ENCODE results near the gene RIMBP3B.
"Not testable (repeated sequence)": the region's sequence is repeated elsewhere in the genome, so short reads cannot be mapped to it uniquely, and the experiment has no call there.

RIMBP3B gene, protein sequence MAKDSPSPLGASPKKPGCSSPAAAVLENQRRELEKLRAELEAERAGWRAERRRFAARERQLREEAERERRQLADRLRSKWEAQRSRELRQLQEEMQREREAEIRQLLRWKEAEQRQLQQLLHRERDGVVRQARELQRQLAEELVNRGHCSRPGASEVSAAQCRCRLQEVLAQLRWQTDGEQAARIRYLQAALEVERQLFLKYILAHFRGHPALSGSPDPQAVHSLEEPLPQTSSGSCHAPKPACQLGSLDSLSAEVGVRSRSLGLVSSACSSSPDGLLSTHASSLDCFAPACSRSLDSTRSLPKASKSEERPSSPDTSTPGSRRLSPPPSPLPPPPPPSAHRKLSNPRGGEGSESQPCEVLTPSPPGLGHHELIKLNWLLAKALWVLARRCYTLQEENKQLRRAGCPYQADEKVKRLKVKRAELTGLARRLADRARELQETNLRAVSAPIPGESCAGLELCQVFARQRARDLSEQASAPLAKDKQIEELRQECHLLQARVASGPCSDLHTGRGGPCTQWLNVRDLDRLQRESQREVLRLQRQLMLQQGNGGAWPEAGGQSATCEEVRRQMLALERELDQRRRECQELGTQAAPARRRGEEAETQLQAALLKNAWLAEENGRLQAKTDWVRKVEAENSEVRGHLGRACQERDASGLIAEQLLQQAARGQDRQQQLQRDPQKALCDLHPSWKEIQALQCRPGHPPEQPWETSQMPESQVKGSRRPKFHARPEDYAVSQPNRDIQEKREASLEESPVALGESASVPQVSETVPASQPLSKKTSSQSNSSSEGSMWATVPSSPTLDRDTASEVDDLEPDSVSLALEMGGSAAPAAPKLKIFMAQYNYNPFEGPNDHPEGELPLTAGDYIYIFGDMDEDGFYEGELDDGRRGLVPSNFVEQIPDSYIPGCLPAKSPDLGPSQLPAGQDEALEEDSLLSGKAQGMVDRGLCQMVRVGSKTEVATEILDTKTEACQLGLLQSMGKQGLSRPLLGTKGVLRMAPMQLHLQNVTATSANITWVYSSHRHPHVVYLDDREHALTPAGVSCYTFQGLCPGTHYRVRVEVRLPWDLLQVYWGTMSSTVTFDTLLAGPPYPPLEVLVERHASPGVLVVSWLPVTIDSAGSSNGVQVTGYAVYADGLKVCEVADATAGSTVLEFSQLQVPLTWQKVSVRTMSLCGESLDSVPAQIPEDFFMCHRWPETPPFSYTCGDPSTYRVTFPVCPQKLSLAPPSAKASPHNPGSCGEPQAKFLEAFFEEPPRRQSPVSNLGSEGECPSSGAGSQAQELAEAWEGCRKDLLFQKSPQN (N-terminal part only)

DNA sequence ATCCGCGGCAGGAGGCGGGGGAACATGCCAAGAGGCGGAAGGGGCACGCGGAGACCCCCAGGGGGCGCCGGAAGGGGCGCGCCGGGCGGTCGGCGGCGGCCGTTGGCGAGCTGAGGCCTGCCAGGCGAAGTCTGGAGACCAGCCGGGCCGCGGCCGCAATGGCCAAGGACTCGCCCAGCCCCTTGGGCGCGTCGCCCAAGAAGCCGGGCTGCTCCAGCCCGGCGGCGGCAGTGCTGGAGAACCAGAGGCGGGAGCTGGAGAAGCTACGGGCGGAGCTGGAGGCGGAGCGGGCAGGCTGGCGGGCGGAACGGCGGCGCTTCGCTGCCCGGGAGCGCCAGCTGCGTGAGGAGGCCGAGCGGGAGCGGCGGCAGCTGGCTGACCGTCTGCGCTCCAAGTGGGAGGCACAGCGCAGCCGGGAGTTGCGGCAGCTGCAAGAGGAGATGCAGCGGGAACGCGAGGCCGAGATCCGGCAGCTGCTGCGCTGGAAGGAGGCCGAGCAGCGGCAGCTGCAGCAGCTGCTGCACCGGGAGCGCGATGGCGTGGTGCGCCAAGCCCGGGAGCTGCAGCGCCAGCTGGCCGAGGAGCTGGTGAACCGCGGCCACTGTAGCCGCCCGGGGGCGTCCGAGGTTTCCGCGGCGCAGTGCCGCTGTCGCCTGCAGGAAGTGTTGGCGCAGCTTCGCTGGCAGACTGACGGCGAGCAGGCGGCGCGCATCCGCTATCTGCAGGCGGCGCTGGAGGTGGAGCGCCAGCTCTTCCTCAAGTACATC is at the start of gene RIMBP3B:
RIMBP3B (plus strand) TSS at position 51 of the 767 bp plus-strand sequence; CDS start at position 159, 108 bp downstream.
- H3K4me1 Mint-ChIP-seq (ENCODE audit: low read depth); H3K4me3 Mint-ChIP-seq; H3K27me3 Mint-ChIP-seq; H3K27ac Mint-ChIP-seq; intact Hi-C loops (cut with micrococcal nuclease); H3K36me3 Mint-ChIP-seq (ENCODE audit: low read depth); H3K9me3 Mint-ChIP-seq: not testable (repeated sequence)

DNA sequence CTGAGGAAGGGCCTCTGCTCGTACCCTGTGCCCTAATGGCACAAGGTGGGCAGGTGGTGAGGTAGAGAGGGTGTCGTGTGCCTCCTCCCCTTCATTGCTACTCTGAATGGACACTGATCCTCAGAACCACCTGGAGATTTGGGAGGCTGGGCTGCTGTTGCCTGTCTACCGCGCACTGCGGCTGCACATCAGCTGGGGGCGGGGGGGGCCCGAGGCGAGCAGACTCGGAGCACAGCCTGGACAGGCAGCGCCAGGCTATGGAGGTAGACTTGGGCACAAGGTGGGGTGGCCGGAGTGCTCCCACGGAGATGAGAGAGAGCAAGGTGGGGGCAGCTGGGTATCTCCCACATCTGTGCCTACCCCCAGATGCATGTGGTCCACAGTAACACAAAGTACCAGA is 26.0 kb upstream of the RIMBP3B start:
- H3K27me3 Mint-ChIP-seq; H3K27ac Mint-ChIP-seq; H3K4me3 Mint-ChIP-seq; H3K36me3 Mint-ChIP-seq (ENCODE audit: low read depth); H3K4me1 Mint-ChIP-seq (ENCODE audit: low read depth); intact Hi-C loops (cut with micrococcal nuclease); H3K9me3 Mint-ChIP-seq: not testable (repeated sequence)

GRCh38 chr22:21360525-21360924 is 23.0 kb upstream of the RIMBP3B start:
- H3K4me3 Mint-ChIP-seq; H3K36me3 Mint-ChIP-seq (ENCODE audit: low read depth); intact Hi-C loops (cut with micrococcal nuclease); H3K9me3 Mint-ChIP-seq; H3K27me3 Mint-ChIP-seq; H3K4me1 Mint-ChIP-seq (ENCODE audit: low read depth); H3K27ac Mint-ChIP-seq: not testable (repeated sequence)

- H3K36me3 Mint-ChIP-seq (ENCODE audit: low read depth); intact Hi-C loops (cut with micrococcal nuclease); H3K4me3 Mint-ChIP-seq; H3K27me3 Mint-ChIP-seq; H3K27ac Mint-ChIP-seq; H3K9me3 Mint-ChIP-seq; H3K4me1 Mint-ChIP-seq (ENCODE audit: low read depth): not testable (repeated sequence)
Observed at GRCh38 chr22:21362473-21362872, 21.1 kb upstream of the RIMBP3B start.

DNA sequence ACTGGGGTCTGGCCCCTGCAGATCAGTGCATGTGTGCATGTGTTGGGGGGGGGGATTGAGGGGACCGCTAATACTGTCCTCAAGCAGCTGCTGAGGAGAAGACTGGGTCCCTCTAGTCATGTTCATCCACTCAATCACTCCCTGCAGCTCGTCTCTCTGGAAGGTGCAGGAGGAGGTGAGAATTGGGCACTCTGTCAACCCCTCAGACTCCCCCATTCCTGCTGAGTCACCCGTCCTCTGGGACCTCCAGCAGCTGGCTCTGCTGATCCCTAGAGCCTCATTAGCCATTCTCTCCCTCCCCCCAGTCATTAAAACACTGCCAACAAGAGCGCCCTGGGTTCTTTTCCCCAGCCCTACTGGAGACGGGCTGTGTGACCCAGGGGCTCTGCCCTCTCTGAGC is 20.5 kb upstream of the RIMBP3B start:
- H3K27me3 Mint-ChIP-seq; H3K9me3 Mint-ChIP-seq; H3K27ac Mint-ChIP-seq; H3K36me3 Mint-ChIP-seq (ENCODE audit: low read depth); intact Hi-C loops (cut with micrococcal nuclease); H3K4me3 Mint-ChIP-seq; H3K4me1 Mint-ChIP-seq (ENCODE audit: low read depth): not testable (repeated sequence)

GRCh38 chr22:21363803-21364202 is 19.7 kb upstream of the RIMBP3B start:
- H3K9me3 Mint-ChIP-seq; H3K27me3 Mint-ChIP-seq; H3K36me3 Mint-ChIP-seq (ENCODE audit: low read depth); H3K4me3 Mint-ChIP-seq; H3K4me1 Mint-ChIP-seq (ENCODE audit: low read depth); intact Hi-C loops (cut with micrococcal nuclease); H3K27ac Mint-ChIP-seq: not testable (repeated sequence)

DNA sequence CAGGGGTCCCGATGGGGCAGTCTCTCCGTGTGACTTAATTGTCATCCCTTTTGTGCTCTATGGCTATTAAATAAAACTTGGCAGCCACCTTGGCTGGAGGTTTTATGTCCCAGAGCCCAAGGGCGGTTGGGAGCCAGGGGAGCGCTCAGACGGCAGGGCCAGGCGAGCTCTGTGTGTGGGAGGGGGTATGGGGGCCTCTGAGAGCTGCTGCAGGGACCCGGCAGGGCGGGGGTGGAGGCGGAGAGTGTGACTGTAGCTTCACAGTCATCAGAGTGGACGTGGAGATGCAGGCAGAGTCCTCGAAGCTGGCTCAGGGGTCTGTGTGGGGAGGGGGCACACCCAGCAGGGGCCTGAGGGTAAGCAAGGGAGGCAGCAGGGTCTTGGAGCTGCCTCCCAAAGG is 19.2 kb upstream of the RIMBP3B start:
- H3K27ac Mint-ChIP-seq; H3K4me1 Mint-ChIP-seq (ENCODE audit: low read depth): not testable (repeated sequence)

GRCh38 chr22:21365337-21365736 is 18.2 kb upstream of the RIMBP3B start:
- H3K36me3 Mint-ChIP-seq (ENCODE audit: low read depth); intact Hi-C loops (cut with micrococcal nuclease); H3K27me3 Mint-ChIP-seq; H3K4me3 Mint-ChIP-seq; H3K27ac Mint-ChIP-seq; H3K4me1 Mint-ChIP-seq (ENCODE audit: low read depth); H3K9me3 Mint-ChIP-seq: not testable (repeated sequence)

More for the DNA sequence above, 19.2 kb upstream of the RIMBP3B start:
- intact Hi-C loops (cut with micrococcal nuclease); H3K36me3 Mint-ChIP-seq (ENCODE audit: low read depth); H3K9me3 Mint-ChIP-seq; H3K27me3 Mint-ChIP-seq; H3K4me3 Mint-ChIP-seq: not testable (repeated sequence)

DNA sequence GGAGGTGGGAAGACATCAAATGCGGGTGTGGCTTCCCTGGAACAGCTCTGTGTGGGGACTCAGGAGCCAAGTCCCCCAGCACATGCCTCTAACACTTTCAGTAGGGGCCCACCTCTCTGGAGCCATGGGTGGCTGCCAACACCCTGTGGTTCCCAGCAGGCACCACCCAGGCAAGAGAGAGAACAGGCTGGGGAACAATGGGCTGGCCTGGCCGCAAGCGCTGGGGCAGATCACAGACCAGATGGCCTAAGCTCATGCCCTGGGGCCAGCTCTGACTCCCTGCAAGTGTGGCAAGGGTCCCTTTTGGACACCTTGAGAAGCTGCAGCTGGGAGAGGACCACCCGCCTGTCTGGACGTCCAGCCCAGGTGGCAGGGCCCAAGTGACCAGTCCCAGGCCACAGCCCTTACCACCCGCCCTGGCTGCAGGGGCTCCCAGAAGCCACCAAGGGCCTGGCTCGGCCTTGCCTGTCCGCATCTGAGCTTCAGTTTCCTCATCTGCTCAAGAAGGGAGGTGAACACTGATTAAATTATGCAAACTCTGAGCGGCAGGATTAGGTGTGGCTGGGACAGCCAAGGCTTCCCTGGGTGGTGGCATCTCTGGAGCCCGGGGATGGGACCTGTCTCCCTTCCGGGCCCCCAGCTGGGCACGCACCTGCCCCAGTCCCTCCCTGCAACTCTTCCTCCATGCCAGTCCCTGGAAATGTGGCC is 14.8 kb upstream of the RIMBP3B start:
- H3K36me3 Mint-ChIP-seq (ENCODE audit: low read depth); H3K27me3 Mint-ChIP-seq; H3K4me3 Mint-ChIP-seq; H3K9me3 Mint-ChIP-seq; H3K27ac Mint-ChIP-seq; intact Hi-C loops (cut with micrococcal nuclease); H3K4me1 Mint-ChIP-seq (ENCODE audit: low read depth): not testable (repeated sequence)

GRCh38 chr22:21375880-21376279 is 7.7 kb upstream of the RIMBP3B start:
- H3K9me3 Mint-ChIP-seq; H3K27ac Mint-ChIP-seq; H3K27me3 Mint-ChIP-seq; intact Hi-C loops (cut with micrococcal nuclease); H3K36me3 Mint-ChIP-seq (ENCODE audit: low read depth); H3K4me3 Mint-ChIP-seq; H3K4me1 Mint-ChIP-seq (ENCODE audit: low read depth): not testable (repeated sequence)

DNA sequence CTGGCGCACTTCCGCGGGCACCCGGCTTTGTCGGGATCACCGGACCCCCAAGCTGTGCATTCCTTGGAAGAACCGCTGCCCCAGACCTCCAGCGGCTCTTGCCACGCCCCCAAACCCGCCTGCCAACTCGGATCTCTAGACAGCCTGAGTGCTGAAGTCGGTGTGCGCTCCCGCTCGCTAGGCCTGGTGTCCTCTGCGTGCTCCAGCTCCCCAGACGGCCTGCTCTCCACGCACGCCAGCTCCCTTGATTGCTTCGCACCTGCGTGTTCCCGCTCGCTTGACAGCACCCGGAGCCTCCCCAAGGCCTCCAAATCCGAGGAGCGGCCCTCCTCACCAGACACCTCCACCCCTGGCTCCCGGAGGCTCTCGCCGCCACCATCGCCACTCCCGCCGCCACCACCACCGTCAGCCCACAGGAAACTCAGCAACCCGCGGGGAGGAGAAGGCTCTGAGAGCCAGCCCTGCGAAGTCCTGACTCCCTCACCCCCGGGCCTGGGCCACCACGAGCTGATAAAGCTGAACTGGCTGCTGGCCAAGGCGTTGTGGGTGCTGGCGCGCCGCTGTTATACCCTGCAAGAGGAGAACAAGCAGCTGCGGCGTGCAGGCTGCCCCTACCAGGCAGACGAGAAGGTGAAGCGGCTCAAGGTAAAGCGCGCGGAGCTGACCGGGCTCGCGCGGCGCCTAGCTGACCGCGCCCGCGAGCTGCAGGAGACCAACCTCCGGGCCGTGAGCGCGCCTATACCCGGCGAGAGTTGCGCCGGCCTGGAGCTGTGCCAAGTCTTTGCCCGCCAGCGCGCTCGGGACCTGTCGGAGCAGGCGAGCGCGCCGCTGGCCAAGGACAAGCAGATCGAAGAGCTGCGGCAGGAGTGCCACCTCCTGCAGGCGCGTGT is 1.2 kb downstream of the RIMBP3B start:
- H3K4me3 Mint-ChIP-seq; intact Hi-C loops (cut with micrococcal nuclease); H3K27ac Mint-ChIP-seq; H3K36me3 Mint-ChIP-seq (ENCODE audit: low read depth); H3K4me1 Mint-ChIP-seq (ENCODE audit: low read depth); H3K9me3 Mint-ChIP-seq; H3K27me3 Mint-ChIP-seq: not testable (repeated sequence)

DNA sequence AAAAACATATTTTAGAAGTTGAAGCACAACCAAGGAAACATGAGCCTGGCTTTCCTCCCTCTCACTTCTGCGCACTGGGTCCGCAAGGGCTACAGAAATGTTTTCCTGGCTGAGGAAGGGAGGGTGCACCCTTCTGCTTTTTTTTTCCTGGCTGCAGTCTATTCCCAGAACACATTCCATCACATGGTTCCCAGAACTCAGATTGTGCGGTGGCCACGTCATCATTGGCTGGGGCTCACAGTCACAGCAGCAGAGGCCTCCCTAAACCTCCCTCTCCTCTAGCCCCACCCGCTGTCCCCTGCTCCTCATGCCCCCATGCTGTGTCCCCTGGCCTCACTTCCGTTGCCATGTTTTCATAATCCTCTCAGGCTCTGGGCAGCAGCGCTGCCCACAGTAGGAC is 5.9 kb downstream of the RIMBP3B start:
- H3K9me3 Mint-ChIP-seq; H3K27me3 Mint-ChIP-seq; H3K36me3 Mint-ChIP-seq (ENCODE audit: low read depth); intact Hi-C loops (cut with micrococcal nuclease); H3K4me3 Mint-ChIP-seq; H3K4me1 Mint-ChIP-seq (ENCODE audit: low read depth); H3K27ac Mint-ChIP-seq: not testable (repeated sequence)

Data from dendritic cell treated with granulocyte-macrophage colony-stimulating factor and Interleukin-4, amounts not matched to agents 40 ng/mL and 50 ng/mL, for 4 days (primary cell).